ENCODE measurements around the gene TFAP2E.

DNA sequence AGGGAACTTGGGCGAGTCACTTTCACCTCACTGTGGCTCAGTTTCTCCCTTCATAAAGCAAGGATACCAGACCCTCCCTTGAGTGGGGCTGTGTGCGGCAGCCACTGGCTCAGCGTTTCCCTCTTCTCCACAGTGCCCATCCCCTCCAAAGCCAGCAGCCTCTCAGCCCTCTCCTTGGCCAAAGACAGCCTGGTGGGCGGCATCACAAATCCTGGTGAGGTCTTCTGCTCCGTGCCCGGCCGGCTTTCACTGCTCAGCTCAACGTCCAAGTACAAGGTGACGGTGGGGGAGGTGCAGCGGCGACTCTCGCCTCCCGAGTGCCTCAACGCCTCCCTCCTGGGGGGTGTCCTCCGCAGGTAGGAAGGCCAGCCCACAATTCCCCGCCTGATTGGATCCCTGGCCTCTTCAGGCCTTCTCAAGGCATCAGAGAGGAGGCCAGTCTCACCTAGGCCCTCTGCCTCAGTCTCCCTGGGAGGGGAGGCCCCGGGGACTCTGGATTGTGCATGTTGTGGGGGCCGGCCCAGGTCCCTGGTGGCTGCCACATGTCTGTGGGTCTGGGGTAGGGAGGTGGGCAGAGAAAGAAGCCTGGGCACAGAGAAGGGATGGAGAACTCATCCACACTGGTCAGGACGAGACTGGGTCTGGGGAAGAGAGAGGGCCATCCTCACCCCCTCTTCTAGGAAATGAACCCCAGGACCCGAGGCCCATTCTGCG is 15.2 kb downstream of the TFAP2E start:
- TF ChIP-seq CTCF (IDR thresholded peaks at IDR 0.05; ENCODE audit: poor library complexity) (no peak), EZH2phosphoT487 (IDR thresholded peaks at IDR 0.05; ENCODE audit: low read depth, severe bottlenecking, unreplicated experiment) (no peak)
